ENCODE results near the gene GAK. TPM values are rescaled to one million over a fixed set of nuclear protein-coding genes. Genes with fewer than 3 reads are reported as not detected.

Gene GAK
- polyA plus RNA-seq, 2 donors = 82.3 to 147 TPM

- Histone ChIP-seq H3K36me3 (ENCODE audit: control insufficient read depth in 2 of 2, insufficient read depth in 2 of 2, low read length in 1 of 2) (peaks cover under 1 to 21% of the 10 kb centered on the region in 2 donors), H3K4me3 (ENCODE audit: low read depth in 1 of 2, low read length in 2 of 2) (no peak overlapping the region), H3K4me1 (ENCODE audit: control insufficient read depth in 2 of 2, insufficient read depth in 2 of 2, low read length in 1 of 2) (no peaks in the 10 kb centered on the region), H3K27ac (ENCODE audit: low read depth in 2 of 2, low read length in 1 of 2) (no peak overlapping the region), H3K9me3 (ENCODE audit: control insufficient read depth in 2 of 2, insufficient read depth in 1 of 2, low read depth in 1 of 2, low read length in 1 of 2) (peaks cover 0 to 2% of the 10 kb centered on the region in 2 donors), H3K27me3 (ENCODE audit: control insufficient read depth in 1 of 2, insufficient read depth in 2 of 2, low read length in 2 of 2) (no peaks in the 10 kb centered on the region)
- whole genome bisulfite sequencing, 2 donors = 95% methylated on average over 28 of the region's 28 CpGs
These were observed 20.9 kb upstream of the GAK start for GRCh38 chr4:952881-953573.

- H3K36me3 ChIP-seq (ENCODE audit: control insufficient read depth in 2 of 2, insufficient read depth in 2 of 2, low read length in 1 of 2) = peaks cover 0 to 14% of the 10 kb centered on the region in 2 donors
- 86 to 90% methylated on average over 23 of the region's 23 CpGs for WGBS, 2 donors
- no peaks in the 10 kb centered on the region for H3K4me1 ChIP-seq (ENCODE audit: control insufficient read depth in 2 of 2, insufficient read depth in 2 of 2, low read length in 1 of 2)
- no peak overlapping the region for H3K27ac ChIP-seq (ENCODE audit: low read depth in 2 of 2, low read length in 1 of 2)
- H3K9me3 ChIP-seq (ENCODE audit: control insufficient read depth in 2 of 2, insufficient read depth in 1 of 2, low read depth in 1 of 2, low read length in 1 of 2) = peaks cover 0 to 2% of the 10 kb centered on the region in 2 donors
- no peaks in the 10 kb centered on the region for H3K27me3 ChIP-seq (ENCODE audit: control insufficient read depth in 1 of 2, insufficient read depth in 2 of 2, low read length in 2 of 2)
- H3K4me3 ChIP-seq (ENCODE audit: low read depth in 1 of 2, low read length in 2 of 2) = no peak overlapping the region
These were observed 19.7 kb upstream of the GAK start for GRCh38 chr4:951594-952468.

DNA sequence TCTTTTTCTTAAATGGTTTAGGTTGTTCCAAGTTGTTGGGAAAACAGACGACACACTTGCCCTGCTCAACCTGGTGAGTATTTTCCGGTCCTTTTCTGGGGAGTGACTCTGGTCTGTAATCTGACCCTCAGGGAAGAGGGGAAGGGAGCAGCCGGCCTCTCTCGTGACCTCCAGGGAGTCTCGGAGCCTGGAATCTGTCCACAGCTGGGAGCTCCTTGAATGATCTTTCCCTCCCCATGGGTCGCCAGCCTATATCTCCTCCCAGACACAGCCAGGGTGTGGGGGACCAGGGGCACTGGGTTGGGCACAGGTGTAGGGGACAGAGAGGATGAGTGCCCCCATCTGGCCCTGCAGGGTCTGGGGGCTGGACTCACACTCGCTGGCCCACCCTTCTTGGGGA is 19.1 kb upstream of the GAK start:
- no peak overlapping the region for H3K27ac ChIP-seq (ENCODE audit: low read depth in 2 of 2, low read length in 1 of 2)
- no peaks in the 10 kb centered on the region for H3K27me3 ChIP-seq (ENCODE audit: control insufficient read depth in 1 of 2, insufficient read depth in 2 of 2, low read length in 2 of 2)
- peaks cover 0 to 2% of the 10 kb centered on the region in 2 donors for H3K9me3 ChIP-seq (ENCODE audit: control insufficient read depth in 2 of 2, insufficient read depth in 1 of 2, low read depth in 1 of 2, low read length in 1 of 2)
- peaks cover 0 to 14% of the 10 kb centered on the region in 2 donors for H3K36me3 ChIP-seq (ENCODE audit: control insufficient read depth in 2 of 2, insufficient read depth in 2 of 2, low read length in 1 of 2)
- WGBS, 2 donors = 78 to 79% methylated on average over 7 of the region's 7 CpGs
- H3K4me1 ChIP-seq (ENCODE audit: control insufficient read depth in 2 of 2, insufficient read depth in 2 of 2, low read length in 1 of 2) = no peaks in the 10 kb centered on the region
- H3K4me3 ChIP-seq (ENCODE audit: low read depth in 1 of 2, low read length in 2 of 2) = no peak overlapping the region

DNA sequence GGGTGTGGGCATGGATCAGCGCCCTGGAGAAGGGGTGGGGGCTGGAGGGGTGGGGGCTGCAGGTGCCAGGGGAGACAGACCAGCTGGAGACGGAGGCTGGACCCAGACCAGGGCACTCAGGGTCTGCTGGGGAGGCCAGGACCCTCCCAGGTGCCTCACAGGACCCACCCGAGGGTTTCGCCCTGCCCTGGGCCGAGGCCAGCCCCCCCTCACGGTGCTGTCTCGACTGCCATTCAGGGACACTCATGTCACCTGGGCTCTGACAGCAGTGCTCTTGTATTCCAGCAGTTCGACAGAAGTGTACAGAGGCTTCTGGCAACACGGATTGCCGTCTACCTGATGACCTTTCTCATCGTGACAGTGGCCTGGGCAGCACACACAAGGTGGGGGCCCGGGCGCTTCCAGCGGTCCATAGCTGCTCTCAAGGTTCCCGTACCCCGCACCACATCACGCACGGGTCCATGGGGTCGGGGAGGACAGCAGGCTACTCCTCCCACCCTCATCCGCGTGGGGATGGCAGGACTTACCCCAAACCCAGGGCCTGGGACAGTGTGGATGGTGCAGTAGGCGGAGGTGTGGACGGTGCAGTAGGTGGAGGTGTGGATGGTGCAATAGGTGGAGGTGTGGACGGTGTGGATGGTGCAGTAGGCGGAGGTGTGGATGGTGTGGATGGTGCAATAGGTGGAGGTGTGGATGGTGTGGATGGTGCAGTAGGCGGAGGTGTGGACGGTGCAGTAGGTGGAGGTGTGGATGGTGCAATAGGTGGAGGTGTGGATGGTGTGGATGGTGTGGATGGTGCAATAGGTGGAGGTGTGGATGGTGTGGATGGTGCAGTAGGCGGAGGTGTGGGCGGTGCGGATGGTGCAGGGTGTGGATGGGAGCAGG is 18.3 kb upstream of the GAK start:
- Histone ChIP-seq H3K27me3 (ENCODE audit: control insufficient read depth in 1 of 2, insufficient read depth in 2 of 2, low read length in 2 of 2) (no peaks in the 10 kb centered on the region), H3K4me1 (ENCODE audit: control insufficient read depth in 2 of 2, insufficient read depth in 2 of 2, low read length in 1 of 2) (no peaks in the 10 kb centered on the region), H3K4me3 (ENCODE audit: low read depth in 1 of 2, low read length in 2 of 2) (no peak overlapping the region), H3K36me3 (ENCODE audit: control insufficient read depth in 2 of 2, insufficient read depth in 2 of 2, low read length in 1 of 2) (peaks cover 0 to 14% of the 10 kb centered on the region in 2 donors), H3K27ac (ENCODE audit: low read depth in 2 of 2, low read length in 1 of 2) (no peak overlapping the region), H3K9me3 (ENCODE audit: control insufficient read depth in 2 of 2, insufficient read depth in 1 of 2, low read depth in 1 of 2, low read length in 1 of 2) (peaks cover 0 to 2% of the 10 kb centered on the region in 2 donors)
- 88 to 91% methylated on average over 28 to 30 of the region's 30 CpGs for WGBS, 2 donors

DNA sequence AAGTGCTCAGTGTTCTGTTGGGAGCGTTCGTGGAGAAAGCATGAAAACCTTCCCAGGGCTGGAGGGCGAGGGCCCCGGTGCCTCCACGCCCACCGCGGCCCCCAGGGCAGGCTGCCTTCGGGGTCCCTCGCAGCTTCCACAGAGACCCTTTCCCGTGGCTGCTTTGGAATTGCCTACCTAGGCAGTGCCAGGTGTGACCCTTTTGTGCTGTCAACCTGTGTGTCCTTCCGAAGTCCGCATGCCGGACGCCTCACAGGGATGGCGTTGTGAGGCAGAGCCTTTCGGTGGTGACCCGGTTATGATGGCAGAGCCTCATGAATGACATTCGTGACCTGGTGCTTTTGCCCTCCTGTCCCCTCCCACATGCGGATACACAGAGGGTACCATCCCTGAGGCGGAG is 17.5 kb upstream of the GAK start:
- Histone ChIP-seq H3K4me3 (ENCODE audit: low read depth in 1 of 2, low read length in 2 of 2) (no peak overlapping the region), H3K36me3 (ENCODE audit: control insufficient read depth in 2 of 2, insufficient read depth in 2 of 2, low read length in 1 of 2) (peaks cover 0 to 14% of the 10 kb centered on the region in 2 donors)

GRCh38 chr4:948936-949300 is 16.8 kb upstream of the GAK start:
- Histone ChIP-seq H3K27ac (ENCODE audit: low read depth in 2 of 2, low read length in 1 of 2) (no peak overlapping the region), H3K27me3 (ENCODE audit: control insufficient read depth in 1 of 2, insufficient read depth in 2 of 2, low read length in 2 of 2) (no peaks in the 10 kb centered on the region), H3K9me3 (ENCODE audit: control insufficient read depth in 2 of 2, insufficient read depth in 1 of 2, low read depth in 1 of 2, low read length in 1 of 2) (peaks cover 0 to 2% of the 10 kb centered on the region in 2 donors), H3K4me1 (ENCODE audit: control insufficient read depth in 2 of 2, insufficient read depth in 2 of 2, low read length in 1 of 2) (no peaks in the 10 kb centered on the region), H3K36me3 (ENCODE audit: control insufficient read depth in 2 of 2, insufficient read depth in 2 of 2, low read length in 1 of 2) (peaks cover 0 to 14% of the 10 kb centered on the region in 2 donors), H3K4me3 (ENCODE audit: low read depth in 1 of 2, low read length in 2 of 2) (no peak overlapping the region)
- WGBS, 2 donors = 89 to 93% methylated on average over 11 to 13 of the region's 13 CpGs

More for the DNA sequence above, 17.5 kb upstream of the GAK start:
- no peaks in the 10 kb centered on the region for H3K27me3 ChIP-seq (ENCODE audit: control insufficient read depth in 1 of 2, insufficient read depth in 2 of 2, low read length in 2 of 2)
- no peak overlapping the region for H3K27ac ChIP-seq (ENCODE audit: low read depth in 2 of 2, low read length in 1 of 2)
- 91% methylated on average over 20 of the region's 20 CpGs for WGBS, 2 donors
- peaks cover 0 to 2% of the 10 kb centered on the region in 2 donors for H3K9me3 ChIP-seq (ENCODE audit: control insufficient read depth in 2 of 2, insufficient read depth in 1 of 2, low read depth in 1 of 2, low read length in 1 of 2)
- H3K4me1 ChIP-seq (ENCODE audit: control insufficient read depth in 2 of 2, insufficient read depth in 2 of 2, low read length in 1 of 2) = no peaks in the 10 kb centered on the region

GRCh38 chr4:948101-948935 is 16.2 kb upstream of the GAK start:
- 80 to 83% methylated on average over 31 to 33 of the region's 33 CpGs for WGBS, 2 donors
- H3K27me3 ChIP-seq (ENCODE audit: control insufficient read depth in 1 of 2, insufficient read depth in 2 of 2, low read length in 2 of 2) = no peaks in the 10 kb centered on the region
- H3K27ac ChIP-seq (ENCODE audit: low read depth in 2 of 2, low read length in 1 of 2) = no peak overlapping the region
- H3K4me3 ChIP-seq (ENCODE audit: low read depth in 1 of 2, low read length in 2 of 2) = no peak overlapping the region
- no peaks in the 10 kb centered on the region for H3K4me1 ChIP-seq (ENCODE audit: control insufficient read depth in 2 of 2, insufficient read depth in 2 of 2, low read length in 1 of 2)
- peaks cover 0 to 14% of the 10 kb centered on the region in 2 donors for H3K36me3 ChIP-seq (ENCODE audit: control insufficient read depth in 2 of 2, insufficient read depth in 2 of 2, low read length in 1 of 2)
- H3K9me3 ChIP-seq (ENCODE audit: control insufficient read depth in 2 of 2, insufficient read depth in 1 of 2, low read depth in 1 of 2, low read length in 1 of 2) = peaks cover 0 to 2% of the 10 kb centered on the region in 2 donors

- Histone ChIP-seq H3K36me3 (ENCODE audit: control insufficient read depth in 2 of 2, insufficient read depth in 2 of 2, low read length in 1 of 2) (peaks cover 0 to 9% of the 10 kb centered on the region in 2 donors), H3K27me3 (ENCODE audit: control insufficient read depth in 1 of 2, insufficient read depth in 2 of 2, low read length in 2 of 2) (no peaks in the 10 kb centered on the region), H3K4me1 (ENCODE audit: control insufficient read depth in 2 of 2, insufficient read depth in 2 of 2, low read length in 1 of 2) (no peaks in the 10 kb centered on the region), H3K4me3 (ENCODE audit: low read depth in 1 of 2, low read length in 2 of 2) (no peak overlapping the region), H3K27ac (ENCODE audit: low read depth in 2 of 2, low read length in 1 of 2) (no peak overlapping the region), H3K9me3 (ENCODE audit: control insufficient read depth in 2 of 2, insufficient read depth in 1 of 2, low read depth in 1 of 2, low read length in 1 of 2) (peaks cover 0 to 2% of the 10 kb centered on the region in 2 donors)
- 91 to 92% methylated on average over 19 of the region's 19 CpGs for WGBS, 2 donors
These were observed 15.4 kb upstream of the GAK start for GRCh38 chr4:947491-947971.
